ENCODE measurements around the gene FGD1.

FGD1 gene

DNA sequence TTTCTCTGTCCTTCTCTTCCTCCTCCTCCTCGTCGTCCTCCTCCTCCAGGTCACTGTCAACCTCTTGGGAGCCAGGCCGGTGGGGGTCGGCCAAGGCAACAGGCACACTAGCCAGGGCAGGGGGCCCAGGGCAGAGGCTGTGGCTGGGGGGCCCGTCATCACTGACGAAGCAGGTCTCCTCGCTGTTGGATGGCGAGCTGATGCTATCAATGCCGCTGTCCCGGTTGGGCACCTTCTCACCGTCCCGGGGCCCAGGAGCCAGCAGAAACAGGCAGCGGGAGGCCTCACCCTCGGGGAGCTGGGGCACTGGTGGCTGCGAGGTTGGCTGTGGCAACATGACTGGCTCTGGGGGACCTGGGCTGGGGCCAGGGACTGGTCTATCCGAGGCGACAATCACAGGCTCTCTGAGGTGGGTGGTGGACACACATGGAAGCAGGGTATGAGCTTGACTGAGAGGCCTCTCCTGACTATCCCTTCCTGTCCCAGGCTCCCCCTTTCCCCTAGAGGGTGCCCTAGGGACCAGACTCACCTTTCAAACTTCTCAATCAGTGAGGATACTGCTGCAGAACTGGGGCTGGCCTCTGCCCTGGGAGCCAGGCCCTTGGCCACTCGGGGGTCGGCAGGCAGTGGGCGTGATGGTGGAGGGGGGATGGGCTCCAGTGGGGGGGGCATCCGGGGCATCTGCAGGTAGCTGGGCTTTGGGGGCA, 25.8 kb downstream of the FGD1 start:
- no peak for DNase-seq

DNA sequence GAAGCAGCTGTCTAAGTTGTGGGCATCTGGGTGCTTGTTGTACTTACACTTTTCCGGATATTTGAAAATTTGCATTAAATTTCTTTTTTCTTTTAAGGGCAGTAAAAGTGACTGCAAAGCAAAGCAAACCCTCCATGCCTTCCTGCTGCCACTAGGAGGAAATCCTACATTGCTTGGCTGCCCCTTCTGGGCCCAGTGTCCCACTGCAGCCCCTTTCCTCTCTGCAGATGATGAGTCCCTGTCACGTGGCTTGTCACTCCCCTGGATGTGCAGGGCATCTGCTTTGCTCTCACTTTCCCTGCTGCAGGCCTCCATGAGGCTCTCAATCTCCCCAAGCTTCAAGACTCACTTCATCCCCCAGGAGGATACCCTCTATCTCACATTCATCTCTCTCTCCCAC, 43.1 kb downstream of the FGD1 start:
- DNase-seq: no peak

DNA sequence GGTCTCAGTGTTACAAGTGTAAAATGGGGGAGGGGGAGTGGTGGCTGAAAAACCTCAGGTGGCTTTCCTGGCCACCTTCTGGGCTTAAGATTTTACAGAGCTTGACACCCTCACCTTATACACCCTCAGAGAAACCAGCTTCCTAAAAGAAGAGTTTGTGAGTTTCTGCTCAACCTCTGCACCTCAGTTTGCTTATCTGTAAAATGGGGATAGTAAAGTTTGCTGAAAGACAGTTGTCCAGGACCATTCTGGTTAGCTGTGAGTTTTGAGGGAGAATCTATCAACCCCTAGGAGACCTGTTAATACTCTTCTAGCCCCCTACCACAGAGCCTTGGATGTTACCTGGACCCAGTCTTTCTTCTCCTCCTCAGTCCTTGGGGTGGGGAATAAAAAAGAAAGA, 46.1 kb downstream of the FGD1 start:
- DNase-seq: no peak

DNA sequence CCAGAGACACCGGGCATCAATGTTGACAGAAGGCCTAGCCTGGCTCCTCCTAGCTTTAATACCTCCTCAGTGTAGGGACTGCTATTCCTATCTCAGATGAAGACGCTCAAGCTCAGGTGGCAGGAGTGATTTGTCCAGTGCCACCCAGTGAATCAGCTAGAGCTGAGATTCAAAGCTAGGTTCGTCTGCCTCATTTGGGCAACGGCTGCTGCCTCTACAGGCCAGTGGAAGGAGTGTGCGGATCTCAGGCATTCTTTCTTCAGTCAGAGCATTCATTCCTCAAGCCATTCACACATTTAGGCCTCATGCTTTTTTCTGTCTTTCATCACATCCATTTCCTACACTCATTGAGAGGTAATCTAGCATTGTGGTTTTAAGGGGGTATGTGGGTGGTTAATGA, 48.6 kb downstream of the FGD1 start:
- DNase-seq: no peak

DNA sequence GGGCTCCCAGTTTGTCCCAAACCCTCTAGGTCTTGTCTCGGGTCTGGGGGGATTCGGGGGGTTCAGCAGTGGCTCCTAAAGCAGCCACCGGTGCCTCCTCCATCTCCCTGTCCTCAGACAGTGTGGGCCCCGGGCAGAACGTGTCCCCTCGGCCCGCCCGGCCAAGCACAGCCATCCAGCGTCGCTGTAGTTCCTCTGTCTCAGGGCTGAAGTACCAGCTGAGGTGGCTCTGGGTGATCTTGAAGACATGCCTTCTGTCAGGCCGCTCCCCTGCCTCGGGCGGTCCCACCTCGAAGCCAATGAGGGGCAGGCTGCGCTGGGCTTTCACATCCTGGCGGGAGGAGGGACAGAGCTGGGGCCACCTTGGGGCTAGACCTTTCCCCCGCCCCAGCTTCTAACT, 50.0 kb downstream of the FGD1 start:
- no peak for DNase-seq

DNA sequence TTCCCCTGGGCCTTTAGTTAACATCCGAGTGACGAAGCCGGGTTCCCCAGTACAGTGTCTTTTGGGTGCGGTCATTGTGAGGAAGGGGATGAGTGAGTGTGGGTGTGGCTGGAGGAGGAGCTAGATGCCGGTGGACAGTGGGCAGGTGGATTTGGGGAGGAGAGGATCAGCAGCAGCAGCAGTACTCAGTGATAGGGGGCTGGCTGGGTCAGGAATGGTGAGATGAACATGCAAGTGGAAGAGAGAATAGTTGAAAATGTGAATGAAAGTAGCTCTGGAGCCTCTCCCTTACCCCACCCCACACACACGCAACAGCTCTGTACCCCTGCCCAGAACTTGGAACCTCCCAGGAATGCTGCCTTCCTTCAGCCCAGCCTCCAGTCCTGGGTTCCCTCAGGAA, 51.3 kb downstream of the FGD1 start:
- DNase-seq: no peak

DNA sequence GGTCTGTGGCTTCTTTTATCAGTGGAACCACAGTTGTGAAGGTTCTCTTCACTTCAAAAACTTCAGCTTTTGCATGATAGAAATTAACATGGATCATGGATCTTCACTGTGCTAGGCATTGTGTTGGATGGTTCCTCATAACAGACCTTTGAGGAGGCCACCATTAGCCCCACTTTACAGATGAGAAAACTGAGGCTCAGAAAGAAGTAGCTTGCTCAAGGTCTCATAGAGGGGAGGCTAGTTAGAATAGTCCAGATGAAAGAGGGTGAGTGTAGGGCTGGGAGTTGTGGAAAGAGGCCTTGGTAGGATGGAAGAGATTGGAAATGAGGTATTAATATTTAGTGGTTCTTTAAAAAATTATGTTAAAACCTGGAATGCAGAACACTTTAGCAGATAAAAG, 53.2 kb downstream of the FGD1 start:
- DNase-seq: no peak

DNA sequence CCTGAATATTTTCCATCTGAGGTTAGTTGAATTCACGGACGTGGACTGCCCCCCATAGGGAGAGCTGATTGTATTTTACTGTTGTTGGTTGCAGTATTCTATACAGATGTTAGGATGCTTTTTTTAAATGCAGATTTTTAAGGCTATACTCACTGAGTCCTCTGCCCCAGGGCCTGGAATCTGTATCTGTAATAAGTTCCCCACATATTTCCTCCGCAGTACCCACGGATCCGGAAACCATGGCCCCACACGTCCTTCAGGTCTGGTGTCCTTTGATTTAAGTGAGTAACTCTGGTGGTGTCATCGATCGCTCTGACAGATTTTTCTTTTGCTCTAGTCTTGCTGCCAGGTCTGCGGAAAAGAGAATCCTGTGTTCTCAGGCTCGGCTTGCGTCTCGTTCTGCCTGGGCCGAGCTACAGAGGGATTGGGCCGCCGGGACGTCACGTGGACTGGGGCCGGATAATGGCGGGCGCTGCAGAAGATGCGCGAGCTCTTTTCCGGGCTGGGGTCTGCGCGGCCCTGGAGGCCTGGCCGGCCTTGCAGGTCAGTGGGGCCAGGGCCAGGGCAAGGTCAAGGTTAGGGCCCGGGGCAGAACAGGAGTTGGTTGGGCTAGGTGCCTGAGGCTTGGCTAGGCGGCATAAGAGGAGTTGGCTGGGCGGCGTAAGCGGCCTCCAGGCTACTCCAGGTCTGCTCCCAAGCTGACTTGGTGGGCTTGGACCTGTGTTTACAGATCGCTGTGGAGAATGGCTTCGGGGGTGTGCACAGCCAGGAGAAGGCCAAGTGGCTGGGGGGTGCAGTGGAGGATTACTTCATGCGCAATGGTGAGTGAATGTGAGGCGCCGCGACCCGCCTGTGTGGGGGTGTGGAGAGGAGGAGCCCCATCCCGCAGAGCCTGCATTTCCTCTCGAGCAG, 55.8 kb downstream of the FGD1 start, which contains the start of gene TSR2:
TSR2 (plus strand) TSS at position 445 of the 912 bp plus-strand sequence; CDS start at position 463, 18 bp downstream.
- DNase-seq: peak; percentile 76

DNA sequence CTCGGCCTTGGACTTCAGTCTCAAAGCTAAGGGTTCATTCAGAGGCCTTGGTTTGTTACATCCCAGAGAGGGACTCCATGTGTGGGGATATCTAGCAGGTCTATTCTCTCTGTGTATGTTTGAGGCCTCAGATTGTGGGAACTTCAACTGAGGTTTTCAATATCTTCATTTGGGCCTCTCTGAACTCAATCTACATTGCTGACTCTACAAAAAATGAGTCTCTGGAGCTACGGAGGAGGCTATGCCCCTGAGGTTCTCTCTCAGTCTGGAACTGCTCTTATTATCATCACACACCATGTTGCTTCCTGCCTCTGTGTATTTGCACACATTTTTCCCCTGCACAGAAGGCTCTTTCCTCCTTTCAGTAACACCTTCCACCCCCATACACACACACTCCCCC, 60.9 kb downstream of the FGD1 start:
- no peak for DNase-seq

DNA sequence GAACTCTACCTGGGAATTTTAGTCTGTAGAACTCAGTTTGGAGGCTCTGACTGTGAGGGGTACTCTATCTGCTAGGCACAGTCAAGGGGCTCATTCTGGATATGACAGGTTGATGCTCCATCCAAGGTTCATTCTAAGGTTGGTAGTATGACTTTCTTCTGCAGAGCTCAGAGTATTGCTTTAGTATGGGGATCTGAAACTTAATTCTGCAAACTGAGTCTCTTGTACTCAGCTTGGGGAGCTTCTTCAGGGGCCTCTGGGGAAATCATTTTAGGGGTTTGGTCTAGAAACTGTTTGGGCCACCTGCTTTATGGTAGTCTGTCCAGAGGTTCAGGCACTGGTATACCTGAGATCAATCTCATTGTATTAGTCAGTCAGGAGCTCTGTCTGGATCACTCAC, 65.5 kb downstream of the FGD1 start:
- DNase-seq: no peak

DNA sequence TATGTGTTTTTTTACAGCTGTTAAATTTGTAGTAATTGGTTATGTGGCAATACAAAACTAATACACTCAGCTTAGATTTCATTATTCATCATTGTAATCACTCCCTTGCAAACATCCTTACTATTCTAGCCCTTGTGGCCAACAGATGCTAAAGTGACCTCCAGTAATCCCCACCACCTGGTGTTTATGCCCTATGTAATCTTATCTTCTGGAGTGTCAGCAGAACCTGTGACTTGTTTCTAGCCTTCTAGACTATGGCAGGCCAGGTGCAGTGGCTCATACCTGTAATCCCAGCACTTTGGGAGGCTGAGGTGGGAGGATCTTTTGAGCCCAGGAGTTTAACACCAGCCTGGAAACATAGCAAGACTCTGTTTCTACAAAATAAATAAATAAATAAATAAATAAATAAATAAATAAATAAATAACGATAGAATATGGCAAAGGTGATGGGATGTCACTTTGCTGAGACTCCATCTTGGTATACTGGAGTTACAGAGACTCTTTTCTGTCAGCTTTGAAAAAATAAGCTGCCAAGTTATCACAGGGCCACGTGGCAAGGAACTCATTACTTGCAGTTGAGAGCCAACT, 68.1 kb downstream of the FGD1 start:
- DNase-seq: no peak

DNA sequence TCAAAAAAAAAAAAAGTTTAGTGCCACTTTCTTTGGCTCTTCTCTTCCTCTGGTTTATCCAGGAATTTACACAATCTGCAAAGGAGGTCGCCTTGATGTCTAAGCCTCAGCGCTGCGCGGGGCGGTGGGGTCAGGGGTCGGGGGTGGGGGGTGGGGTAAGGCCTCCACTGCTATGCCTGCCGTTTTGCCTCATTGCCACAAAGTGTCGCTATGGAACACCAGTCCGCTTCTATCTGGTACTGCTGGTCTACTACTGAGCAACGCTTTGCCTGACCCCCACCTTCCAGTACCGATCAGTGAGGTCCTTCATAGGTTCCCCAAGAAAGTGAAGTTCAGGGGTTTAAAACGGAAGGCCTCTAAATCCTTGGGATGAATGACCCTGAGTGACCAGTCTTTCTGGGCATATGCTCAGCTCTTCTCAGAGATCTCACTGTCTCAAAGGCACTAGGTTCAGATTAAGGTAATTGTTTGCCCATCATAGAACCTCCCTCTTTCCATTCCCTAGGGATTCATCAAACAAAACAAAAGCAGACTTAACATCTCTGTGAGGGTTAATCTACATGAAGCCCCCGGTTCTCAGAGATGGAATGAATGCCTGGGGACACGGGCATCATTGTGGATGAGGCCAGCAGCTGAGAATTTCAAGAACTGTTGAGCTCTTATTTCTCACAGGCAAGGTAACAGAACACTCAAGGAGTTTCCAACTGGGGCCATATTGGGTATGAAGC, 72.7 kb downstream of the FGD1 start:
- peak; percentile 20 for DNase-seq

DNA sequence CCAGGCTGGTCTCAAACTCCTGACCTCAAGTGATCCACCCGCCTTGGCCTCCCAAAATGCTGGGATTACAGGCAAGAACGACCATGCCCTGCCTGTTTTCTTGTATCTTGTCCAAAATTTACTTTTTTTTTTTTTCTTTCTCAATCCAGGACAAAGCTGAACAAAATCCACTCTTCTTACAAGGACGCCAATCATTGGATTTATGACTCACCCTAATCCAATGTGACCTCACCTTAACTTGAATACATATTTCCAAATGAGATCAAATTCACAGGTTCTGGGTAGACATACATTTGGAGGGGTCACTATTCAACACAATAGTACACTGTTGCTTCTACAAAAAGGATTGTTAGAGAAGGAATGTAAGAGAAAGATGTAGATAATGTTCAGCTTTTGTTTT, 73.9 kb downstream of the FGD1 start:
- no peak for DNase-seq

DNA sequence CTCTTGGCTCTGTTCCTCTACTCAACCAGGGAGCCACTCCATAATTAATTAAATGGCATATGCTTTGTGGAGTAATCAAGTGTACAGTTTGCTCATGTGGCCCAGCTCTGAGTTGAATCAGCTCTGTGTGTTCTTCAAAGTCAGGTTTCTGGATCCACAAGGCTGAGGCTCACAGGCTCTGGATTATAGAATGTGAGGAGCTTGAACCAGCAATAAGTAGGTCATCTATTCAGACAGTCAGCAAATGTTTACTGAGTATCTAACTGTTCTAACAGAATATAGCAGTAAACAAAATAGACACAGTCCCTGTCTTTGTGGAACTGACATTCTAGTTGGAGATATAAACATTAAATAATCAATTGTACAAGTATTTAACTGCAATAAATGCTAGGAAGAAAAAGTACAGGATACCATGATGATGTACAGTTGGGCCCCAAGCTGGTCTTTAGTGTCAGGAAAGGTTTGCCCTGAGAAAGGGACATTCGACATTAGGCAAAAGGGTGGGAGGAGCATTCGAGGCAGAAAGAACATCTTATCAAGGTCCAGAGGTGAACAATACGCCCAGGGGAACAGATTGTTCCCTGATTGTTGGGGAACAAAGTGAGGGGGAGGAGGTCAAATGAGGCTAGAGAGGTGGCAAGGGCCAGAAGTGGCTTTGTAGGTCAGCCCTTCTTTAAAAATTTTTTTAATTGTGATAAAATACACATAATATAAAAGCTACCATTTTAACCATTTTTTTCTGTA, 76.3 kb downstream of the FGD1 start:
- DNase-seq: no peak

DNA sequence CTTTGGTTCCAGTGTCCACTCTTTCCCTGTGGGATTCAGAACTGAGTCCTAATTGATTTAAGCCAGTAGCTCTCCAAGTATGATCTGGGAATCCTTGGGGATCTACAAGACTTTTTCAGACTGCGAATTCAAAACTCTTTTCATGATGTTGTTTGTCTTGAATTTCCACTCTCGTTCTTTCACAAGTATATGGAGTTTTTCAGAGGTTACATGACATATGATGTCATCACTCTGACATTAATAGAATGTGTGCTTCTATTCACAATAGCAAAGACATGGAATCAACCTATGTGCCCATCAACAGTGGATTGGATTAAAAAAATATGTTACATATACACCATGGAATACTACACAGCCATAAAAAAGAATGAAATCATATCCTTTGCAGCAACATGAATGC, 79.1 kb downstream of the FGD1 start:
- no peak for DNase-seq

DNA sequence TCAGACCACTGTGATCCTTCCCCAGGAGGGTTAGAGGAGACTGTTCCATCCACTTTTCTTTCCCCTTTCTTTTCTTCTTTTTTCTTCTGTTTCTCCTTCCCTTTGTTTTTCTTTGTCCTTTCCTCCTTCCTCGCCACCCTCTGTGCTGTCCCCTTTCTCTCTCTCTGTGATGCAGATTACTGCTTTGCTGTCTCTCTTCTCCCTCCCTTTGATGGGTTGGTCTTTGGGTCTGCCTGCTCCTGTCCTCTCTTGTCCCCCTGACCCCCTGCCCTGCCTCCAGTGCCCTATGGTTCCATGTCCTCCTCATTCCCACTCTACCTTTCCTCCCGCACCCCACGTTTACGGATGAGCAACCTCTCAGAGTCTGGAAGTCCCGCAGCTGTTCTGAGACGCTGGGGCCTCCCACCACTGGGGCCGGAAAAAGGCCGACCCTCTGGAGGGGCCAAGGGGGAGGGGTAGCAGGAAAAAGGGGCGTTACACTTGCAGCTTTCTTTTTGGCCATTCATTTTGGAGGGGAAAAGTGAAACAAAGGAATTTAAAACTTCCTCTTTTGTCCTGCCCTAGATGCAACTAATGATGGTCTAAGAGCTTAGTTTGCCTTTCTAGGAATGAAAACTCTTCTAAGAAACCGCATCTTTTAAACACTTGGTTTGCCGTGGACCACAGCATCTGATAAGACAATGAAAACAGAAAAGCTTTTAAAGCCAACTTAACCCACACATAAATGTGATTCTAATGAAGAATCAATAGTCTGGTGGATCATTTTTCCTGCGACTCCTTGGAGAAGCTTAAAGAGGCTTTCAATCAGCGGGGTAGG, 80.3 kb downstream of the FGD1 start:
- no peak for DNase-seq

DNA sequence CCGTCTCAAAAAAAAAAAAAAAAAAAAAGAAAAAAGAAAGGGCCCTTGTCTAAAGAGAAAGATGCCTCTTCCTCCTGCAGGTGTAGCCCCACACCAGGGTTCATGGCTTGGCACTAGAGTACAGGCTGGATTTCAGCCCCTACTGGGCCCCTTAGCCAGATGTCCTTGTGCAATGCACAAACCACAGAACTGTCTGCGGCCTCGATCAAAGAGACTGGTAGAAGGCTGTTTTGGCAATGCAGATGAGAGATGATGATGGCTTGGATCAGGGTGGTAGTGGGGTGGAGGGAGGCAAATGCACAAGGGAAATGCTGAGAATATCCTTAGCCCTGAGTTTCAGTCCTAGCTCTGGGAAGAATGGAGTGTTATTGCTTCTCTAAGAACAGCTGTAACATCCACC, 82.3 kb downstream of the FGD1 start:
- DNase-seq: no peak

DNA sequence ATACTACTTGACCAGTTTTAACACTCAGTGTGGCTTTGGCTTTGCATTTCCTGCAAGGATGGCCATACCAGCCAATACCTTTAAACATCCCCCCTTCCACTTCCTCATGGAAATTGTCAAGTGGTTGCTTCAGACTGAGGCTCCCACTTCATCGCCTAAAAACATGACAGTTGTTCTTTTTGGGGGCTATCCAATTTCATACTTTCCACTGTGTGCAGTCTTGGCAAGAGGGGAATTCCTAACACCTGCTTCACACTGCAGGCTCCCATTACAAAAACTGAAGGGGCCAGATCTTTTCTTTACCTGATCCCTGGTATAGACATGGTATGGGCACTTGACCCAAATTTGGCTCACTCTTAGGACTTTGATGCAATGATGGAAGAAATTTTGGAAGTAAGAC, 84.3 kb downstream of the FGD1 start:
- DNase-seq: no peak

DNA sequence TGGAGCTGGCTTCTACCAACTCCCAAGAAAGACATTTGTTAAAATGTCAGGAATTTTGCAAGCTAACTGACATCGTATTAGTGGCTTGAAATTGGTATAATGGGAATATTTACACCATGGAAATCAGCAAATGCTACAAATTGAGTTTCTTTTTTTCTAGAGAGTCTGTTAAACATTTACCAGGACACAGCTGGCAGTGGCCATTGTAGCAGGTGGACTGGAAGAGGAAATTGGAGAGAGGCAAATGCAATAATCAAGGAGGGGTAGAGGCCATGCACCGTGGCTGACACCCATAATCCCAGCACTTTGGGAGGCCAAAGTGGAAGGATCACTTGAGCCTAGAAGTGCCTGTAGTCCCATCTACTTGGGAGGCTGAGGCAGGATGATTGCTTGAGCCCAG, 88.8 kb downstream of the FGD1 start:
- no peak for DNase-seq

DNA sequence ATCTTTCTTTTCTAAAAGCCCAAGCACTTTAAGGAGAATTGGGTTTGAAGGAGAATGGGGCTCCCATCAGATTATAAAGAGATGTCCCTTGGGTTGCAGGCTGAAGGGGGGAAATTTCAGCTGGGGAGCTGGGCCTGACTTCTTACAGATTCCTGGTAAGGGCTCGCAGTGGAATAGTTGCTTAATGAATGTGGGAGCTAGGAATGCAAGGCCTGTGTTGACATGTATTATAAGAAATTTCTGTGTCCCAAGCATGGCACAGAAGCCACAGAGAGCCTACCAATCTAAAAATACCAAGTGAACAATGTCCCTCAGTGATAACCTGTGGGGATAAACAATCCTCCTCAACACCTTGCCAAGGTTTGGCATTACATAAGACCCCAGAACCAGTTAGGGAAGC, 98.9 kb downstream of the FGD1 start:
- no peak for DNase-seq
